ENCODE data around the gene TNS2.
"Not testable (repeated sequence)": the region's sequence is repeated elsewhere in the genome, so short reads cannot be mapped to it uniquely, and the experiment has no call there.

Gene TNS2

GRCh38 chr12:53049571-53050318, at the start of gene TNS2:
Gene TNS2 (plus strand): TSS chr12:53050065. CDS start chr12:53050186, 121 bp downstream.
- peak; percentile 17 for DNase-seq

GRCh38 chr12:53004178-53004577, 45.7 kb upstream of the TNS2 start:
- DNase-seq, result no peak

GRCh38 chr12:53004582-53004981, 45.3 kb upstream of the TNS2 start:
- no peak for DNase-seq

GRCh38 chr12:53005215-53005985, 44.5 kb upstream of the TNS2 start:
- DNase-seq, result peak; percentile 29

GRCh38 chr12:53005986-53006809, 43.7 kb upstream of the TNS2 start, which contains the start of gene EIF4B:
Gene EIF4B (plus strand): TSS chr12:53006456. CDS start chr12:53006484, 28 bp downstream.
- DNase-seq, result peak; percentile 98

GRCh38 chr12:53006810-53007309, 43.0 kb upstream of the TNS2 start:
- peak; percentile 54 for DNase-seq

GRCh38 chr12:53007343-53007742, 42.5 kb upstream of the TNS2 start:
- DNase-seq, result no peak

GRCh38 chr12:53008760-53009159, 41.1 kb upstream of the TNS2 start:
- DNase-seq, result not testable (repeated sequence)

- no peak for DNase-seq
Measured at GRCh38 chr12:53010955-53011354, 38.9 kb upstream of the TNS2 start.

GRCh38 chr12:53011889-53012288, 38.0 kb upstream of the TNS2 start:
- DNase-seq, result no peak

GRCh38 chr12:53012928-53013327, 36.9 kb upstream of the TNS2 start:
- DNase-seq, result no peak

GRCh38 chr12:53014709-53015108, 35.2 kb upstream of the TNS2 start:
- no peak for DNase-seq

- DNase-seq, result no peak
Measured at GRCh38 chr12:53025250-53025649, 24.6 kb upstream of the TNS2 start.

- DNase-seq, result not testable (repeated sequence)
Measured at GRCh38 chr12:53027014-53027413, 22.9 kb upstream of the TNS2 start.

GRCh38 chr12:53031616-53032015, 18.2 kb upstream of the TNS2 start:
- DNase-seq, result no peak

- not testable (repeated sequence) for DNase-seq
Measured at GRCh38 chr12:53033832-53034231, 16.0 kb upstream of the TNS2 start.

GRCh38 chr12:53034459-53034858, 15.4 kb upstream of the TNS2 start:
- DNase-seq, result no peak

GRCh38 chr12:53036802-53037201, 13.1 kb upstream of the TNS2 start:
- no peak for DNase-seq

GRCh38 chr12:53039851-53040250, 10.0 kb upstream of the TNS2 start:
- DNase-seq, result no peak

GRCh38 chr12:53042607-53043454, 7.0 kb upstream of the TNS2 start:
- DNase-seq, result no peak

- no peak for DNase-seq
Measured at GRCh38 chr12:53044052-53044581, 5.7 kb upstream of the TNS2 start.

All from NCI-H1092 treated with DMSO at 0.1 percent for 48 hours (cell line).